GM23338 (cell line): ENCODE measurements around the gene NPAS3.

ENCODE experiments used
- ETS1 ChIP-seq: IDR thresholded peaks from 2 replicates; pipeline ENCODE4 v1.6.1; 2016; ENCODE audit warnings: antibody characterized with exemption
- EZH2 ChIP-seq: fragments of 200-600 bp; sonication (generic); IDR thresholded peaks from one replicate; pipeline ENCODE4 v1.8.0; 2017; ENCODE audit warnings: antibody characterized with exemption, mild to moderate bottlenecking, low read depth; ENCODE audit not compliant: unreplicated experiment
- JUNB ChIP-seq: IDR thresholded peaks from one replicate; pipeline ENCODE4 v1.6.1; 2016; ENCODE audit warnings: antibody characterized with exemption; ENCODE audit not compliant: unreplicated experiment
- TF ChIP-seq, protein P1 (sequence below), 2 experiments: fragments of 200-600 bp in 1 of 2; sonication (generic) in 1 of 2; conservative IDR thresholded peaks; 2 replicates each; pipeline versions ENCODE4 v1.5.1 to v1.6.1; 2016 to 2017; ENCODE audit warnings: antibody characterized with exemption in 2 of 2, low read depth in 2 of 2, mild to moderate bottlenecking in 2 of 2, moderate library complexity in 1 of 2

DNA sequence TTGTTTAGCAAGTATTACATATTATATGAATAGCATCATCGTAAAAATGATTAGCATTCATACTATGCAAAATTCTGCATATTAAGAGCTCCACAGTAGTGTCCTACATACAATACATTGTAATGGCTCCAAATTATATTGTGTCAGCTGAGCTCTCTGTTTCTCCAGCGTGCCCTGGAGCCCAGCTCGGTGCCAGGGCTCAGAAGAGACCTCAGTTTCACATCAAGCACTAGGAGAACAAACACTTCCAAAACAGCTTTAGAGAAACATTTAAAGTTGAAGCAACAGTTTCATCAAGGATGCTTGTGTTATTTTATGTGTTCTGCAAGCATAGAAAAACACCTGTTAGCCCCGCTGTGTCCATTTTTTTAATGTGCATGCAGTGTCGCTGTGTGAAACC, 555.3 kb downstream of the NPAS3 start:
- TF ChIP-seq EZH2 (no peak), ETS1 (no peak), JUNB (no peak)
- TF ChIP-seq, protein P1, sequence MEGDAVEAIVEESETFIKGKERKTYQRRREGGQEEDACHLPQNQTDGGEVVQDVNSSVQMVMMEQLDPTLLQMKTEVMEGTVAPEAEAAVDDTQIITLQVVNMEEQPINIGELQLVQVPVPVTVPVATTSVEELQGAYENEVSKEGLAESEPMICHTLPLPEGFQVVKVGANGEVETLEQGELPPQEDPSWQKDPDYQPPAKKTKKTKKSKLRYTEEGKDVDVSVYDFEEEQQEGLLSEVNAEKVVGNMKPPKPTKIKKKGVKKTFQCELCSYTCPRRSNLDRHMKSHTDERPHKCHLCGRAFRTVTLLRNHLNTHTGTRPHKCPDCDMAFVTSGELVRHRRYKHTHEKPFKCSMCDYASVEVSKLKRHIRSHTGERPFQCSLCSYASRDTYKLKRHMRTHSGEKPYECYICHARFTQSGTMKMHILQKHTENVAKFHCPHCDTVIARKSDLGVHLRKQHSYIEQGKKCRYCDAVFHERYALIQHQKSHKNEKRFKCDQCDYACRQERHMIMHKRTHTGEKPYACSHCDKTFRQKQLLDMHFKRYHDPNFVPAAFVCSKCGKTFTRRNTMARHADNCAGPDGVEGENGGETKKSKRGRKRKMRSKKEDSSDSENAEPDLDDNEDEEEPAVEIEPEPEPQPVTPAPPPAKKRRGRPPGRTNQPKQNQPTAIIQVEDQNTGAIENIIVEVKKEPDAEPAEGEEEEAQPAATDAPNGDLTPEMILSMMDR (conservative IDR thresholded peaks at IDR 0.05; ENCODE audit: low read depth in 2 of 2) = no peak
